DOHH2 (cell line): Measurements from ENCODE around the gene PCBP3.

Source experiments
- H3F3A ChIP-seq: fragments of 200-600 bp; sonication (generic), shearing (Covaris generic); 2 replicates; pipeline ENCODE4 v1.6.0; 2016; ENCODE audit warnings: antibody characterized with exemption, mild to moderate bottlenecking; ENCODE audit not compliant: control insufficient read depth, insufficient read depth
- H3K27ac ChIP-seq: fragments of 200-600 bp; sonication (generic); 2 replicates; pipeline ENCODE4 v1.5.1; 2014; ENCODE audit warnings: low read depth, mild to moderate bottlenecking, low read length, moderate library complexity
- H3K27me3 ChIP-seq: fragments of 200-600 bp; sonication (generic); 2 replicates; pipeline ENCODE4 v1.6.1; 2014; ENCODE audit warnings: mild to moderate bottlenecking, low read length, mixed read lengths; ENCODE audit not compliant: control insufficient read depth
- H3K36me3 ChIP-seq: fragments of 200-600 bp; sonication (generic); 2 replicates; pipeline ENCODE4 v1.6.1; 2014; ENCODE audit warnings: mild to moderate bottlenecking, low read length, moderate library complexity, mixed read lengths; ENCODE audit not compliant: control insufficient read depth
- H3K4me1 ChIP-seq: fragments of 200-600 bp; sonication (generic); 2 replicates; pipeline ENCODE4 v1.6.1; 2014; ENCODE audit warnings: mild to moderate bottlenecking, low read length, mixed read lengths; ENCODE audit not compliant: control insufficient read depth
- H3K4me2 ChIP-seq: fragments of 200-600 bp; sonication (generic); 2 replicates; pipeline ENCODE4 v1.6.0; 2014; ENCODE audit warnings: mild to moderate bottlenecking, low read length, moderate library complexity
- H3K4me3 ChIP-seq: fragments of 200-600 bp; sonication (generic); 2 replicates; pipeline ENCODE4 v1.5.1; 2014; ENCODE audit warnings: mild to moderate bottlenecking, low read length, mixed read lengths
- H3K79me2 ChIP-seq: fragments of 200-600 bp; sonication (generic); 2 replicates; pipeline ENCODE4 v1.6.1; 2014; ENCODE audit warnings: mild to moderate bottlenecking, low read length, mixed read lengths; ENCODE audit not compliant: control insufficient read depth
- H3K9me2 ChIP-seq: fragments of 200-600 bp; sonication (generic); replicated peaks from 2 replicates; pipeline ENCODE4 v1.6.1; 2014; ENCODE audit warnings: mild to moderate bottlenecking, low read length, mixed read lengths; ENCODE audit not compliant: control insufficient read depth
- H3K9me3 ChIP-seq: fragments of 200-600 bp; sonication (generic); 2 replicates; pipeline ENCODE4 v1.6.1; 2014; ENCODE audit warnings: antibody characterized with exemption, low read length, mixed read lengths; ENCODE audit not compliant: control insufficient read depth, insufficient read depth
- H4K20me1 ChIP-seq: fragments of 200-600 bp; sonication (generic); 2 replicates; pipeline ENCODE4 v1.6.0; 2014; ENCODE audit warnings: low read depth, mild to moderate bottlenecking, antibody characterized with exemption, low read length, moderate library complexity; ENCODE audit not compliant: control insufficient read depth, insufficient read depth
- EZH2phosphoT487 ChIP-seq: fragments of 200-600 bp; sonication (generic); IDR thresholded peaks from 2 replicates; pipeline ENCODE4 v1.6.1; 2017; ENCODE audit warnings: borderline replicate concordance, mild to moderate bottlenecking, antibody characterized with exemption, low read length, moderate library complexity, mixed read lengths
- TF ChIP-seq, protein P1 (sequence below): fragments of 200-600 bp; sonication (generic); IDR thresholded peaks from one replicate; pipeline ENCODE4 v1.5.1; 2014; ENCODE audit warnings: antibody characterized with exemption, mild to moderate bottlenecking, low read depth, low read length; ENCODE audit not compliant: poor library complexity, severe bottlenecking

PCBP3 gene

GRCh38 chr21:45753445-45753844 lies 109.9 kb downstream of the PCBP3 start:
- no peak overlapping the region for H3K27ac ChIP-seq
- no peak for TF ChIP-seq EZH2phosphoT487
- TF ChIP-seq, protein P1, sequence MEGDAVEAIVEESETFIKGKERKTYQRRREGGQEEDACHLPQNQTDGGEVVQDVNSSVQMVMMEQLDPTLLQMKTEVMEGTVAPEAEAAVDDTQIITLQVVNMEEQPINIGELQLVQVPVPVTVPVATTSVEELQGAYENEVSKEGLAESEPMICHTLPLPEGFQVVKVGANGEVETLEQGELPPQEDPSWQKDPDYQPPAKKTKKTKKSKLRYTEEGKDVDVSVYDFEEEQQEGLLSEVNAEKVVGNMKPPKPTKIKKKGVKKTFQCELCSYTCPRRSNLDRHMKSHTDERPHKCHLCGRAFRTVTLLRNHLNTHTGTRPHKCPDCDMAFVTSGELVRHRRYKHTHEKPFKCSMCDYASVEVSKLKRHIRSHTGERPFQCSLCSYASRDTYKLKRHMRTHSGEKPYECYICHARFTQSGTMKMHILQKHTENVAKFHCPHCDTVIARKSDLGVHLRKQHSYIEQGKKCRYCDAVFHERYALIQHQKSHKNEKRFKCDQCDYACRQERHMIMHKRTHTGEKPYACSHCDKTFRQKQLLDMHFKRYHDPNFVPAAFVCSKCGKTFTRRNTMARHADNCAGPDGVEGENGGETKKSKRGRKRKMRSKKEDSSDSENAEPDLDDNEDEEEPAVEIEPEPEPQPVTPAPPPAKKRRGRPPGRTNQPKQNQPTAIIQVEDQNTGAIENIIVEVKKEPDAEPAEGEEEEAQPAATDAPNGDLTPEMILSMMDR = no peak
- H3K79me2 ChIP-seq = no peaks in the 10 kb centered on the region
- no peaks in the 10 kb centered on the region for H3K4me1 ChIP-seq
- no peaks in the 10 kb centered on the region for H4K20me1 ChIP-seq
- no peaks in the 10 kb centered on the region; the same call in 1 of the 2 replicates for H3K9me3 ChIP-seq
- no peak overlapping the region for H3K4me2 ChIP-seq
- H3K27me3 ChIP-seq = no peaks in the 10 kb centered on the region
- no peaks in the 10 kb centered on the region for H3K36me3 ChIP-seq
- H3K9me2 ChIP-seq = no peaks in the 10 kb centered on the region
- H3F3A ChIP-seq = no peaks in the 10 kb centered on the region
- H3K4me3 ChIP-seq = no peak overlapping the region

DNA sequence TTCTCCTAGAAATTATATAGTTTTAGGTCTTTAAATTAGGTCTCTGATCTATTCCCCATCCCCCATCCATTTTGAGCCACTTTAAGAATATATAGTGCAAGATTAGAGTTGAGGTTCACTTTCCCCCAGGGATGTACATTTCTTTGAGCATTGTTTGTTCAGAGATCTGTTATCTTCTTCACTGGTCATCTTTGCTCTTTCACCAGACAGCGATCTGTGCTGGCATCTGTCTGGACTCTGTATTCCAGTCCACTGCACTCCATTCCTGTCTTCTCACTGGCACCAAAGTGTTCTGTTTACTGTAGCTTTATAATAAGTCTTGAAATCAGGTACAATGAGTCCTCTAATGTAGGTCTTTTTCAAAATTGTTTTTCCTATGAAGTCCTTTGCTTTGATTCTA lies 112.5 kb downstream of the PCBP3 start:
- TF ChIP-seq, protein P1 = no peak
- no peak for TF ChIP-seq EZH2phosphoT487
- no peaks in the 10 kb centered on the region for H3K4me1 ChIP-seq
- no peaks in the 10 kb centered on the region for H3K27me3 ChIP-seq
- H3K36me3 ChIP-seq = no peaks in the 10 kb centered on the region
- no peak overlapping the region for H3K4me2 ChIP-seq
- no peaks in the 10 kb centered on the region for H4K20me1 ChIP-seq
- no peaks in the 10 kb centered on the region for H3K9me2 ChIP-seq
- H3K9me3 ChIP-seq = no peaks in the 10 kb centered on the region
- H3K4me3 ChIP-seq = no peak overlapping the region
- no peaks in the 10 kb centered on the region for H3K79me2 ChIP-seq
- H3F3A ChIP-seq = no peaks in the 10 kb centered on the region
- H3K27ac ChIP-seq = no peak overlapping the region

DNA sequence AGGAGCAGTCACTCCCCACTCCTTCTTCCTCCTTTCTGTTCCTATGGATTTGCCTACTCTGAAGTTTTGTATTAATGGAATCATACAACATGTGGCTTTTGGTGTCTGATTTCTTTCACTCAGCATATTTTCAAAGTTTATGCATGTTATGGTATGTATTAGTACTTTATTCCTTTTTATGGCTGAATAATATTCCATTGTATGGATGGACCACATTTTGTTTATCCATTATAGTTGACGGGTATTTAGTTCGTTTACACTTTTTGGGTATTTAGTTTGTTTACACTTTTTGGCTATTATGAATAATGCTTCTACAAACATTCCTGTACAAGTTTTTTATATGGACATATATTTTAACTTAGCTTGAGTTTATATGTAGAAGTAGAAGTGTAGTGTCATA lies 113.1 kb downstream of the PCBP3 start:
- TF ChIP-seq, protein P1 = no peak
- Histone ChIP-seq H3K27me3 (no peaks in the 10 kb centered on the region), H4K20me1 (no peaks in the 10 kb centered on the region), H3F3A (no peaks in the 10 kb centered on the region), H3K9me2 (no peaks in the 10 kb centered on the region), H3K4me3 (no peak overlapping the region), H3K9me3 (no peaks in the 10 kb centered on the region), H3K79me2 (no peaks in the 10 kb centered on the region), H3K36me3 (no peaks in the 10 kb centered on the region), H3K4me2 (no peak overlapping the region), H3K27ac (no peak overlapping the region), H3K4me1 (no peaks in the 10 kb centered on the region)

DNA sequence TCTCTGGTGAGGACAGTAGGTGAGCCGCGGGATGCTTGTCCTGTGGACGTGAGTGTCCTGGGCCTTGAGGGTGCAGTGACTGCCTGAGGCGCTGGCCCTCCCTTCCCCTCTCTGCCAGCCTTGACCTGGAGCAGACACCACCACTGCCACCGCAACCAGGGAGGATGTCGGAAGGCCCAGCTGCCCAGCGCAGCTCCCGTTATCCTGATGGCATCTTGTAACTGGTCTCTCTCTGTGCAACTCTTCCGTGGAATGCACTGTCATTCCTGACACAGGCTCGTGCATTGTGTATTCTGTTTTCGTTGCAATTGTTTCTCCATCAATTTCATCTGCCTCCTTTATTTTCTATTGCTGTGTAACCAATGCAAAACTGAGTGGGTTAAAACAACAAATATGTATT lies 118.2 kb downstream of the PCBP3 start:
- Histone ChIP-seq H3K9me2 (no peaks in the 10 kb centered on the region), H3K4me1 (no peaks in the 10 kb centered on the region), H3K27ac (no peak overlapping the region), H3K4me2 (no peak overlapping the region), H3K27me3 (no peaks in the 10 kb centered on the region), H3F3A (no peaks in the 10 kb centered on the region), H3K9me3 (no peaks in the 10 kb centered on the region), H4K20me1 (no peaks in the 10 kb centered on the region), H3K4me3 (no peak overlapping the region), H3K36me3 (no peaks in the 10 kb centered on the region), H3K79me2 (no peaks in the 10 kb centered on the region)
- TF ChIP-seq EZH2phosphoT487 = no peak
- TF ChIP-seq, protein P1 = no peak
